Prostate gland (tissue), 2 donors: ENCODE data around the gene TSR3.

Experiments used
- POLR2AphosphoS5 ChIP-seq: sonication (generic); formaldehyde crosslinking; IDR thresholded peaks from one replicate; pipeline ENCODE4 v1.6.1; 2017; ENCODE audit warnings: antibody characterized with exemption
- TF ChIP-seq, protein P1 (sequence below), 4 experiments: fragments of 200-600 bp in 2 of 4; fragments of 450-650 bp in 2 of 4; sonication (generic) in 2 of 4; IDR thresholded peaks; 1 replicate in 3 of 4; 2 replicates in 1 of 4; pipeline ENCODE4 v1.5.1; 2016 to 2019; ENCODE audit warnings: antibody characterized with exemption in 4 of 4, mild to moderate bottlenecking in 2 of 4, moderate library complexity in 2 of 4

GRCh38 chr16:1344499-1344898 is 7.2 kb downstream of the TSR3 start:
- TF ChIP-seq, protein P1, sequence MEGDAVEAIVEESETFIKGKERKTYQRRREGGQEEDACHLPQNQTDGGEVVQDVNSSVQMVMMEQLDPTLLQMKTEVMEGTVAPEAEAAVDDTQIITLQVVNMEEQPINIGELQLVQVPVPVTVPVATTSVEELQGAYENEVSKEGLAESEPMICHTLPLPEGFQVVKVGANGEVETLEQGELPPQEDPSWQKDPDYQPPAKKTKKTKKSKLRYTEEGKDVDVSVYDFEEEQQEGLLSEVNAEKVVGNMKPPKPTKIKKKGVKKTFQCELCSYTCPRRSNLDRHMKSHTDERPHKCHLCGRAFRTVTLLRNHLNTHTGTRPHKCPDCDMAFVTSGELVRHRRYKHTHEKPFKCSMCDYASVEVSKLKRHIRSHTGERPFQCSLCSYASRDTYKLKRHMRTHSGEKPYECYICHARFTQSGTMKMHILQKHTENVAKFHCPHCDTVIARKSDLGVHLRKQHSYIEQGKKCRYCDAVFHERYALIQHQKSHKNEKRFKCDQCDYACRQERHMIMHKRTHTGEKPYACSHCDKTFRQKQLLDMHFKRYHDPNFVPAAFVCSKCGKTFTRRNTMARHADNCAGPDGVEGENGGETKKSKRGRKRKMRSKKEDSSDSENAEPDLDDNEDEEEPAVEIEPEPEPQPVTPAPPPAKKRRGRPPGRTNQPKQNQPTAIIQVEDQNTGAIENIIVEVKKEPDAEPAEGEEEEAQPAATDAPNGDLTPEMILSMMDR (IDR thresholded peaks at IDR 0.05), result no peak
- no peak for TF ChIP-seq POLR2AphosphoS5
